ENCODE measurements around the gene NOTCH1. TPM values are rescaled to one million over a fixed set of nuclear protein-coding genes. Genes with fewer than 3 reads are reported as not detected.

NOTCH1 gene
- total RNA-seq, 6 experiments from 2014 or later = 12.1 to 17.1 (median 14.7) TPM

- no peaks in the 10 kb centered on the region for H3K36me3 Mint-ChIP-seq (ENCODE audit: low read depth)
- DNase-seq = no peak
- peaks cover 21% of the 10 kb centered on the region for H3K4me1 Mint-ChIP-seq (ENCODE audit: low read depth)
- 0 out of 2 replicates have a peak overlapping the region, but pooled peaks have one; percentile 13 for H3K27ac Mint-ChIP-seq
- H3K9me3 Mint-ChIP-seq = no peaks in the 10 kb centered on the region
- peaks cover 5% of the 10 kb centered on the region; the same call in 1 of the 2 replicates for H3K27me3 Mint-ChIP-seq (ENCODE audit: insufficient read depth)
- TF ChIP-seq CTCF (IDR thresholded peaks at IDR 0.05) = no peak
- H3K4me3 Mint-ChIP-seq = no peak overlapping the region
Observed at GRCh38 chr9:136571531-136571930, 25.7 kb upstream of the NOTCH1 start.

GRCh38 chr9:136570916-136571315 lies 25.1 kb upstream of the NOTCH1 start:
- DNase-seq = no peak
- Mint-ChIP-seq H3K4me3 (no peak overlapping the region), H3K27ac (no peak overlapping the region), H3K27me3 (ENCODE audit: insufficient read depth) (peaks cover 3% of the 10 kb centered on the region; the same call in 1 of the 2 replicates), H3K9me3 (no peaks in the 10 kb centered on the region), H3K36me3 (ENCODE audit: low read depth) (no peaks in the 10 kb centered on the region), H3K4me1 (ENCODE audit: low read depth) (peaks cover 21% of the 10 kb centered on the region)
- no peak for TF ChIP-seq CTCF (IDR thresholded peaks at IDR 0.05)

- H3K4me1 Mint-ChIP-seq (ENCODE audit: low read depth) = peaks cover 25% of the 10 kb centered on the region
- DNase-seq = no peak
- no peaks in the 10 kb centered on the region for H3K9me3 Mint-ChIP-seq
- H3K27me3 Mint-ChIP-seq (ENCODE audit: insufficient read depth) = peaks cover 3% of the 10 kb centered on the region; the same call in 1 of the 2 replicates
- no peak for TF ChIP-seq CTCF (IDR thresholded peaks at IDR 0.05)
- no peak overlapping the region for H3K27ac Mint-ChIP-seq
- H3K36me3 Mint-ChIP-seq (ENCODE audit: low read depth) = no peaks in the 10 kb centered on the region
- H3K4me3 Mint-ChIP-seq = no peak overlapping the region
Observed at GRCh38 chr9:136570191-136570845, 24.5 kb upstream of the NOTCH1 start.

GRCh38 chr9:136569526-136570148 lies 23.8 kb upstream of the NOTCH1 start:
- Mint-ChIP-seq H3K4me3 (no peak overlapping the region), H3K27ac (no peak overlapping the region), H3K27me3 (ENCODE audit: insufficient read depth) (peaks cover 3% of the 10 kb centered on the region; the same call in 1 of the 2 replicates), H3K36me3 (ENCODE audit: low read depth) (no peaks in the 10 kb centered on the region), H3K9me3 (no peaks in the 10 kb centered on the region), H3K4me1 (ENCODE audit: low read depth) (peaks cover 31% of the 10 kb centered on the region)
- DNase-seq = no peak
- TF ChIP-seq CTCF (IDR thresholded peaks at IDR 0.05) = no peak

- DNase-seq = no peak
- Mint-ChIP-seq H3K4me3 (peak overlapping the region; percentile 32; the same call in 1 of the 2 replicates), H3K4me1 (ENCODE audit: low read depth) (peaks cover 33% of the 10 kb centered on the region), H3K9me3 (no peaks in the 10 kb centered on the region), H3K27ac (peak overlapping the region; percentile 64), H3K27me3 (ENCODE audit: insufficient read depth) (peaks cover 3% of the 10 kb centered on the region; the same call in 1 of the 2 replicates), H3K36me3 (ENCODE audit: low read depth) (no peaks in the 10 kb centered on the region)
- no peak for TF ChIP-seq CTCF (IDR thresholded peaks at IDR 0.05)
Observed at GRCh38 chr9:136568288-136569081, 22.6 kb upstream of the NOTCH1 start.

All from HFFc6 (cell line).